Calu3 (cell line): ENCODE measurements around the gene STRA8. TPM values are rescaled to one million over a fixed set of nuclear protein-coding genes. Genes with fewer than 3 reads are reported as not detected.

Experiments
- BruUV-seq: library from RNA; stranded (reverse); fragments of 400-500 nt; replicated peaks from 2 replicates; lab custom pipeline; 2021; lab: Mats Ljungman, UMichigan
- CTCF ChIA-PET: fragments of 300-600 bp; sonication (Branson Sonifier 250); formaldehyde crosslinking; loops from one replicate; lab custom pipeline; 2022; ENCODE audit warnings: antibody characterized with exemption; lab: Charles Lee
- DNase-seq: peaks from one replicate; pipeline ENCODE4 v3.0.0; 2022
- H3K27ac Mint-ChIP-seq: one replicate; pipeline ENCODE4 v1.8.0; 2022; ENCODE audit warnings: mixed read lengths; ENCODE audit not compliant: unreplicated experiment
- H3K27me3 Mint-ChIP-seq: one replicate; pipeline ENCODE4 v1.8.0; 2022; ENCODE audit warnings: mixed read lengths; ENCODE audit not compliant: unreplicated experiment
- H3K36me3 Mint-ChIP-seq: one replicate; pipeline ENCODE4 v1.8.0; 2022; ENCODE audit warnings: mild to moderate bottlenecking, moderate library complexity, mixed read lengths; ENCODE audit not compliant: insufficient read depth, unreplicated experiment
- H3K4me1 Mint-ChIP-seq: one replicate; pipeline ENCODE4 v1.8.0; 2022; ENCODE audit warnings: mild to moderate bottlenecking, low read depth, mixed read lengths; ENCODE audit not compliant: unreplicated experiment
- H3K4me3 Mint-ChIP-seq: one replicate; pipeline ENCODE4 v1.8.0; 2022; ENCODE audit warnings: mild to moderate bottlenecking, low read depth, moderate library complexity, mixed read lengths; ENCODE audit not compliant: unreplicated experiment
- H3K9me3 Mint-ChIP-seq: one replicate; pipeline ENCODE4 v1.8.0; 2022; ENCODE audit warnings: low read depth, mixed read lengths; ENCODE audit not compliant: unreplicated experiment
- CTCF ChIP-seq: fragments of 200-600 bp; IDR thresholded peaks from one replicate; pipeline ENCODE4 v1.8.0; 2022; ENCODE audit warnings: antibody characterized with exemption; ENCODE audit not compliant: unreplicated experiment
- intact Hi-C: fragments of 100-400 bp; cut with micrococcal nuclease; formaldehyde crosslinking; loops from one replicate; pipeline ENCODE4 v1.10.0; 2022; ENCODE audit not compliant: unreplicated experiment
- total RNA-seq: library from RNA; stranded (reverse); gene quantifications from 2 replicates; pipeline ENCODE4 v1.2.3, GENCODE V29; 2022

The STRA8 gene
- total RNA-seq, 1 experiment from 2014 or later, result not detected

- TF ChIP-seq CTCF, result no peak
- peaks cover 13% of the 10 kb centered on the region for H3K27me3 Mint-ChIP-seq
- no peaks in the 10 kb centered on the region for H3K36me3 Mint-ChIP-seq
- H3K9me3 Mint-ChIP-seq, result no peaks in the 10 kb centered on the region
- CTCF ChIA-PET, result interaction anchor here (0.7 kb wide), 1 partner anchor 12 kb away, joined by 3 read pairs; no protein-coding TSS in a partner anchor
- intact Hi-C loops, result no loop called here
- H3K27ac Mint-ChIP-seq, result no peak overlapping the region
- BruUV-seq, result no TSS peak
- no peak overlapping the region for H3K4me3 Mint-ChIP-seq
- H3K4me1 Mint-ChIP-seq, result no peaks in the 10 kb centered on the region
- DNase-seq, result no peak
Measured at GRCh38 chr7:135246191-135246825, 12.7 kb downstream of the STRA8 start.

- Mint-ChIP-seq H3K4me1 (no peaks in the 10 kb centered on the region), H3K27me3 (no peaks in the 10 kb centered on the region), H3K27ac (no peak overlapping the region), H3K36me3 (no peaks in the 10 kb centered on the region), H3K9me3 (no peaks in the 10 kb centered on the region), H3K4me3 (no peak overlapping the region)
- intact Hi-C loops, result no loop called here
- TF ChIP-seq CTCF, result no peak
- DNase-seq, result no peak
- no TSS peak for BruUV-seq
- CTCF ChIA-PET, result interaction anchor here (1.2 kb wide), 1 partner anchor 74 kb away, joined by 3 read pairs; no protein-coding TSS in a partner anchor
Measured at GRCh38 chr7:135247746-135248471, 14.3 kb downstream of the STRA8 start.

- Mint-ChIP-seq H3K4me3 (no peak overlapping the region), H3K27me3 (no peaks in the 10 kb centered on the region), H3K9me3 (no peaks in the 10 kb centered on the region), H3K27ac (no peak overlapping the region), H3K4me1 (peaks cover 6% of the 10 kb centered on the region), H3K36me3 (no peaks in the 10 kb centered on the region)
- CTCF ChIA-PET, result interaction anchor here (1.2 kb wide), 1 partner anchor 73 kb away, joined by 3 read pairs; no protein-coding TSS in a partner anchor
- BruUV-seq, result no TSS peak
- intact Hi-C loops, result no loop called here
- no peak for DNase-seq
- no peak for TF ChIP-seq CTCF
Measured at GRCh38 chr7:135248546-135248945, 14.9 kb downstream of the STRA8 start.

- Mint-ChIP-seq H3K27ac (no peak overlapping the region), H3K9me3 (no peaks in the 10 kb centered on the region), H3K4me1 (peaks cover 20% of the 10 kb centered on the region), H3K4me3 (no peak overlapping the region), H3K27me3 (no peaks in the 10 kb centered on the region), H3K36me3 (no peaks in the 10 kb centered on the region)
- TF ChIP-seq CTCF, result no peak
- CTCF ChIA-PET, result no interaction called here
- intact Hi-C loops, result loop anchor here (10.0 kb wide), 1 partner anchor 77 kb away; the partner anchor contains the start of gene CYREN
- BruUV-seq, result no TSS peak
- DNase-seq, result no peak
Measured at GRCh38 chr7:135251496-135252391, 18.1 kb downstream of the STRA8 start.
